H9 (cell line): ENCODE results near the gene CD46. TPM values are rescaled to one million over a fixed set of nuclear protein-coding genes. Genes with fewer than 3 reads are reported as not detected.
"Not testable (repeated sequence)": the region's sequence is repeated elsewhere in the genome, so short reads cannot be mapped to it uniquely, and the experiment has no call there.

Source experiments
- DNase-seq: peaks from one replicate; pipeline ENCODE4 v3.0.0-alpha.2; 2017
- H2AFZ ChIP-seq: one replicate; pipeline ENCODE4 v1.6.1; 2013; ENCODE audit warnings: mild to moderate bottlenecking, low read length, control low read depth, moderate library complexity
- H2AK5ac ChIP-seq: 2 replicates; pipeline ENCODE4 v1.6.1; 2013; ENCODE audit warnings: low read length, control low read depth, mixed read lengths; ENCODE audit not compliant: insufficient read length
- H2BK120ac ChIP-seq: one replicate; pipeline ENCODE4 v1.6.1; 2013; ENCODE audit warnings: low read depth, mild to moderate bottlenecking, low read length, control low read depth, inconsistent platforms; ENCODE audit not compliant: poor library complexity, severe bottlenecking
- H2BK12ac ChIP-seq: 2 replicates; pipeline ENCODE4 v1.6.1; 2013; ENCODE audit warnings: low read length, control low read depth, mixed read lengths, low read depth; ENCODE audit not compliant: insufficient read length
- H2BK15ac ChIP-seq: 2 replicates; pipeline ENCODE4 v1.6.1; 2013; ENCODE audit warnings: low read depth, low read length, control low read depth
- H2BK20ac ChIP-seq: one replicate; pipeline ENCODE4 v1.6.1; 2013; ENCODE audit warnings: low read depth, mild to moderate bottlenecking, low read length, control low read depth, inconsistent platforms; ENCODE audit not compliant: poor library complexity, severe bottlenecking
- H2BK5ac ChIP-seq: 2 replicates; pipeline ENCODE4 v1.6.1; 2013; ENCODE audit warnings: low read length, control low read depth, mixed read lengths; ENCODE audit not compliant: insufficient read length
- H3K14ac ChIP-seq: 2 replicates; pipeline ENCODE4 v1.6.1; 2013; ENCODE audit warnings: low read length, control low read depth; ENCODE audit not compliant: insufficient read depth
- H3K18ac ChIP-seq: 2 replicates; pipeline ENCODE4 v1.6.1; 2013; ENCODE audit warnings: low read depth, mild to moderate bottlenecking, mixed read lengths, low read length, control low read depth; ENCODE audit not compliant: insufficient read length
- H3K23ac ChIP-seq: 2 replicates; pipeline ENCODE4 v1.6.1; 2013; ENCODE audit warnings: low read length, control low read depth, mixed read lengths, low read depth; ENCODE audit not compliant: insufficient read length
- H3K23me2 ChIP-seq: 2 replicates; pipeline ENCODE4 v1.6.1; 2013; ENCODE audit warnings: low read depth, mild to moderate bottlenecking, mixed read lengths, low read length, control low read depth; ENCODE audit not compliant: insufficient read length, poor library complexity, severe bottlenecking
- H3K27ac ChIP-seq: 2 replicates; pipeline ENCODE4 v1.5.1; 2013; ENCODE audit warnings: low read length, control low read depth, mixed read lengths, low read depth; ENCODE audit not compliant: insufficient read length
- H3K27me3 ChIP-seq: 2 replicates; pipeline ENCODE4 v1.6.1; 2013; ENCODE audit warnings: low read length, control low read depth, inconsistent platforms; ENCODE audit not compliant: insufficient read depth
- H3K4ac ChIP-seq: 2 replicates; pipeline ENCODE4 v1.6.1; 2013; ENCODE audit warnings: low read depth, mild to moderate bottlenecking, control low read depth, inconsistent platforms, low read length, moderate library complexity
- H3K4me1 ChIP-seq: 2 replicates; pipeline ENCODE4 v1.6.1; 2013; ENCODE audit warnings: low read length, control low read depth, inconsistent platforms; ENCODE audit not compliant: insufficient read depth
- H3K4me2 ChIP-seq: 2 replicates; pipeline ENCODE4 v1.6.1; 2013; ENCODE audit warnings: low read length, control low read depth, mixed read lengths; ENCODE audit not compliant: insufficient read length, insufficient read depth
- H3K56ac ChIP-seq: 2 replicates; pipeline ENCODE4 v1.6.1; 2013; ENCODE audit warnings: low read depth, mild to moderate bottlenecking, mixed read lengths, low read length, control low read depth; ENCODE audit not compliant: insufficient read length
- H3K79me1 ChIP-seq: 2 replicates; pipeline ENCODE4 v1.6.1; 2013; ENCODE audit warnings: low read depth, mild to moderate bottlenecking, moderate library complexity, low read length, control low read depth, inconsistent platforms; ENCODE audit not compliant: insufficient read depth, poor library complexity, severe bottlenecking
- H3K79me2 ChIP-seq: 2 replicates; pipeline ENCODE4 v1.6.1; 2013; ENCODE audit warnings: low read length, control low read depth, inconsistent platforms; ENCODE audit not compliant: insufficient read depth
- H3K9ac ChIP-seq: 2 replicates; pipeline ENCODE4 v1.6.1; 2013; ENCODE audit warnings: low read length, control low read depth, mixed read lengths; ENCODE audit not compliant: insufficient read length; ENCODE audit errors: extremely low read depth
- H3K9me3 ChIP-seq: one replicate; pipeline ENCODE4 v1.6.1; 2013; ENCODE audit warnings: low read depth, low read length, inconsistent platforms; ENCODE audit not compliant: control insufficient read depth
- H3T11ph ChIP-seq: one replicate; pipeline ENCODE4 v1.6.1; 2013; ENCODE audit warnings: mild to moderate bottlenecking, low read length, control low read depth, inconsistent platforms
- H4K20me1 ChIP-seq: one replicate; pipeline ENCODE4 v1.6.1; 2013; ENCODE audit not compliant: control insufficient read depth, insufficient read length, insufficient read depth
- H4K5ac ChIP-seq: 2 replicates; pipeline ENCODE4 v1.6.1; 2013; ENCODE audit warnings: low read depth, mild to moderate bottlenecking, mixed read lengths, low read length, control low read depth; ENCODE audit not compliant: insufficient read length
- H4K8ac ChIP-seq: replicated peaks from 2 replicates; pipeline ENCODE4 v1.6.1; 2013; ENCODE audit warnings: low read length, control low read depth, mixed read lengths, low read depth; ENCODE audit not compliant: insufficient read length
- H4K91ac ChIP-seq: 2 replicates; pipeline ENCODE4 v1.6.1; 2013; ENCODE audit warnings: low read depth, mild to moderate bottlenecking, moderate library complexity, mixed read lengths, low read length, control low read depth; ENCODE audit not compliant: insufficient read length
- H3K27ac Mint-ChIP-seq, 3 experiments: 2 replicates in 2 of 3; 3 replicates in 1 of 3; pipeline ENCODE4 v1.8.0; 2020 to 2021; ENCODE audit warnings: mixed read lengths in 3 of 3, mild to moderate bottlenecking in 1 of 3, moderate library complexity in 1 of 3
- H3K27me3 Mint-ChIP-seq: 2 replicates; pipeline ENCODE4 v1.8.0; 2021; ENCODE audit warnings: low read depth, mild to moderate bottlenecking, moderate library complexity, mixed read lengths
- H3K36me3 Mint-ChIP-seq, 3 experiments: 2 replicates in 2 of 3; 3 replicates in 1 of 3; pipeline ENCODE4 v1.8.0; 2020 to 2021; ENCODE audit warnings: low read depth in 3 of 3, mixed read lengths in 3 of 3; ENCODE audit not compliant: insufficient read depth in 1 of 3
- H3K4me1 Mint-ChIP-seq, 2 experiments: 2 replicates each; pipeline ENCODE4 v1.8.0; 2020; ENCODE audit warnings: mixed read lengths in 2 of 2
- H3K4me3 Mint-ChIP-seq, 2 experiments: 2 replicates in 1 of 2; 3 replicates in 1 of 2; pipeline ENCODE4 v1.8.0; 2020 to 2021; ENCODE audit warnings: mild to moderate bottlenecking in 2 of 2, mixed read lengths in 2 of 2, moderate library complexity in 1 of 2
- H3K9me3 Mint-ChIP-seq, 2 experiments: 2 replicates in 1 of 2; 3 replicates in 1 of 2; pipeline ENCODE4 v1.8.0; 2020; ENCODE audit warnings: mild to moderate bottlenecking in 2 of 2, mixed read lengths in 2 of 2, moderate library complexity in 1 of 2
- WGBS: extraction: QIAGEN DNeasy Blood & Tissue Kit; methylation state at CpG from one replicate; pipeline ENCODE4 v1.1.7; 2013; ENCODE audit warnings: missing lambda C conversion rate, low lambda C conversion rate, mixed read lengths; ENCODE audit not compliant: insufficient read length; ENCODE audit errors: extremely low coverage; 5-methylcytosine and 5-hydroxymethylcytosine counted together
- total RNA-seq: library from RNA; stranded (reverse); gene quantifications from 2 replicates; pipeline ENCODE4 v1.2.1, GENCODE V29; 2021

Gene CD46
- total RNA-seq, 1 experiment from 2014 or later = 89.2 TPM

DNA sequence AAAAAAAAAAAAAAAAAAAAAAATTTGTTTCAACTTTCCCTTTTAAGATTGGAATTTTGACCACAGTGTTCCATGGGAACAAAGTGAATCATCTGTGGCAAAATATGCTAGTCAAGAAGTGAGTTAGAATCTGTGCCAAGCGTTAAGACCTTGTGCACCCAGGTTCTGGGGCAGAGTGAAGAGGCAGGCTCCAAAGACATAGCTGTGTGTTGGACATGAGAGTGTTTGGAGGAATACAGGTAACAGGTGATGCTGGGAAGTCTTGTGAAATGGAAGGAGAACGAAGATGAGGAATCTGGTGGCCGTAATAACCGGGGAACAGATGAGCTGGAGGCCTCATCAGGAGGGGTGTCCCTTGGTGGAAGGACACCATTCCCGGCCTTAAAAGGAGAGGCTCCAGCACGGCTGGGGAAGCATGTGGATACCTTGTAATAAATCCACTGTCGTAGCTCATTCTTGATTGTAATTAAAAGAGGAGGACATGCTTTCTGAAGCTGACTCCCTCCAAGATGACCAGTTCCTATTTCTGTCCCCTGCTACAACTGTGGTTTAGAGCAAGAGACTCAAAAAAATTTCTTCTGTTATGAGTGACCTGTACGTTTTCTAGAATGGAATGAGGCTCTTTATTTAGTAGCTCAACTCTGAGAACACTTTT is 14.2 kb upstream of the CD46 start:
- H2AFZ ChIP-seq, H2BK12ac ChIP-seq, H3K4me3 Mint-ChIP-seq, H2BK20ac ChIP-seq, H3K27ac Mint-ChIP-seq, H2BK15ac ChIP-seq, H3K18ac ChIP-seq, H2BK120ac ChIP-seq, H3K79me2 ChIP-seq, H3K14ac ChIP-seq, H4K5ac ChIP-seq, H3K9me3 ChIP-seq, H3K4me2 ChIP-seq, H3K9ac ChIP-seq, H3K4me1 Mint-ChIP-seq, H2BK5ac ChIP-seq, H3K56ac ChIP-seq, H3K4ac ChIP-seq, H3T11ph ChIP-seq, H3K27me3 ChIP-seq, H3K4me1 ChIP-seq, H2AK5ac ChIP-seq, H4K91ac ChIP-seq, DNase-seq, H3K79me1 ChIP-seq, H3K27ac ChIP-seq, H4K8ac ChIP-seq, H3K23ac ChIP-seq, H4K20me1 ChIP-seq, H3K23me2 ChIP-seq, H3K27me3 Mint-ChIP-seq: not testable (repeated sequence)
- peaks cover 7 to 19% of the 10 kb centered on the region in 2 experiments; a peak in 4 of 5 replicates for H3K9me3 Mint-ChIP-seq
- peaks cover 0 to 19% (median 17%) of the 10 kb centered on the region in 3 experiments; a peak in 5 of 7 replicates for H3K36me3 Mint-ChIP-seq
- WGBS = no CpG with 5 or more reads among the region's 8 CpGs

DNA sequence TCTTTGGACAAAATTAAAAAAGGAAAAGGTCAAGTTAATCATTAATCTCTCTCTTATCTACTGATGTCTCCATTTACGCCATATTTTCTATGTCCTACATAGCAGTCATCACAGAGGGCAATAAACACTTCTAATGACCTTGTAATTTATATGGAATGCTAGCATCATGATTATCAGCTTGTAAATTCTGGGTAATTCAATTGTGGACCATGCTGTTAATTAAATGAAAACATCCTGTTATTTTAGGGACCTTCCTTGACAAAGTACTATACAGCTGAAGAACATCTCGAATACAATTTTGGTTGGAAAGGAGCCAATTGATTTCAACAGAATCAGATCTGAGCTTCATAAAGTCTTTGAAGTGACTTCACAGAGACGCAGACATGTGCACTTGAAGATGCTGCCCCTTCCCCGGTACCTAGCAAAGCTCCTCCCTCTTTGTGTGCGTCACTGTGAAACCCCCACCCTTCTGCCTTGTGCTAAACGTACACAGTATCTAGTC is 13.6 kb upstream of the CD46 start:
- not testable (repeated sequence) for H3K27ac ChIP-seq, H4K8ac ChIP-seq, H3K23ac ChIP-seq, H2BK120ac ChIP-seq, H3K56ac ChIP-seq, H4K91ac ChIP-seq, H3T11ph ChIP-seq, H3K4me3 Mint-ChIP-seq, H3K27me3 Mint-ChIP-seq, H3K9ac ChIP-seq, H3K4me2 ChIP-seq, H2BK5ac ChIP-seq, H2AK5ac ChIP-seq, H3K4me1 Mint-ChIP-seq, H3K79me1 ChIP-seq, H3K27me3 ChIP-seq, H3K4ac ChIP-seq, H2BK15ac ChIP-seq, H3K4me1 ChIP-seq, H4K5ac ChIP-seq, H3K14ac ChIP-seq, DNase-seq, H3K23me2 ChIP-seq, H4K20me1 ChIP-seq, H3K9me3 ChIP-seq, H3K18ac ChIP-seq, H3K27ac Mint-ChIP-seq, H2BK20ac ChIP-seq, H3K79me2 ChIP-seq, H2BK12ac ChIP-seq, H2AFZ ChIP-seq
- H3K9me3 Mint-ChIP-seq = peaks cover 7 to 19% of the 10 kb centered on the region in 2 experiments; a peak in 4 of 5 replicates
- WGBS = no CpG with 5 or more reads among the region's 6 CpGs
- H3K36me3 Mint-ChIP-seq = peaks cover 0 to 19% (median 17%) of the 10 kb centered on the region in 3 experiments; a peak in 5 of 7 replicates
